ELR (cell line): Measurements from ENCODE around the gene TSPAN12.
"Not testable (repeated sequence)": the region's sequence is repeated elsewhere in the genome, so short reads cannot be mapped to it uniquely, and the experiment has no call there.

ENCODE experiments used
- DNase-seq: peaks from one replicate; pipeline ENCODE4 v3.0.0-alpha.2; 2015; ENCODE audit warnings: low read depth

TSPAN12 gene

DNA sequence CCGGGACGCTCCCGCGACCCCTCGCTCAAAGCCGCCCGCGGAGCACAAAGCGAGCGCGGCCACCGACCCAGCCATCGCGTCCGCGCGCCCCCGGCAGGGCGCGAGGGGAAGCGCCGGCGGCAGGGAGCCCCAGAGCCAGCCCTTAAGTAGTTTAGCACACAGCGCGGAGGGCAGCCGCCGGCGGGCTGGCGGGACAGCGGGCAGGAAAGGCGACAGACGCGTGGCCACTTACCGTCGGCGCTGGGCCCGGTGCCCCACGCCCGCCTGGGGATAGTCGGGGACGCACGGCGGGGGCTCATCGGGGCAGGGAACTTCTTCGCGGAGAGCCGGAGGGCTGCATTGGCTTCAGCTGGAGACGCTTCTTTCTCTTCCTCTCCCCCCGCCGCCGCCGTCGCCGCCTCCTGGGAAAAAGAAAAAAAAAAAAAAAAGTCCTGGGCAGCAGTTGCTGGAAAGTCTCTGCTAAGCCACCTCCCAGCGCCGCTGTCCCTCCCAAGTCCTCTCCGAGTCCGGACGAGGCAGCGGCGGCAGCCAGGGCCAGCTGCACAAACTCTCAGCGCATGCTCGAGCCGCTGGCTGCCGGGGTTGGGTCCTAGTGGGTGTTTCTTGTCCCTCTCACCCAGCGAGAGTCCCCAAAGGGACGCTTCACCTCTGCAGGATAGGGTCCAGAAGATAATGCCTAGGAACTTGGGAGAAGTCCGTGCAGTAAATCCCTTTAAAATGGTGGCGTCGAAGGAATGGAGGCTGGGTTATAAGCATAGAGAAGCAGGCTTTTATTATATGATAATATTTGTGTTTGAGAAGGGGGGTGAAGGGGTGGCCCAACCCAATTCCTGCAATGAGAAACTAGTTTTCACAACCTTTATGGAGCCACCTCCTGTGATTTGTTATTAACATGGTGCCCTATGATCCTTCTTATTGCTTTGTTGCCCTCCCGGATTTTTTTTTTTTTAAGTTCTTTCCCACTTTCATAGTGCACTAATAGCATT, at the start of gene TSPAN12:
TSS of gene TSPAN12 (minus strand) at position 557 of the 986 bp plus-strand sequence. CDS start 1,381 bp downstream, outside the sequence.
- peak; percentile 66 for DNase-seq

GRCh38 chr7:120898715-120899499, 41.0 kb upstream of the TSPAN12 start:
- DNase-seq: no peak

DNA sequence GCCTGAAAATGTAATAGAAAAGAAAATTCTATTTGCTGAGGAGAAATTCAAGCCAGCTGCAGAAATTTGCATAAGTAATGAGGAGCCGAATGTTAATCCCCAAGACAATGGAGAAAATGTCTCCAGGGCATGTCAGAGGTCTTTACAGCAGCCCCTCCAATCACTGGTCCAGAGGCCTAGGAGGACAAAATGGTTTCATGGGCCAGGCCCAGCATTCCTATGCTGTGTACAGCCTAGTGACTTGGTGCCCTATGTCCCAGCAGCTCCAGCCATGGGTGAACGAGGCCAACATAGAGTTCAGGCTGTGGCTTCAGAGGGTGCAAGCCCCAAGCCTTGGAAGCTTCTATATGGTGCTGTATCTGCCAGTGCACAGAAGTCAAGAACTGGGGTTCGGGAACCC, 37.3 kb upstream of the TSPAN12 start:
- not testable (repeated sequence) for DNase-seq

DNA sequence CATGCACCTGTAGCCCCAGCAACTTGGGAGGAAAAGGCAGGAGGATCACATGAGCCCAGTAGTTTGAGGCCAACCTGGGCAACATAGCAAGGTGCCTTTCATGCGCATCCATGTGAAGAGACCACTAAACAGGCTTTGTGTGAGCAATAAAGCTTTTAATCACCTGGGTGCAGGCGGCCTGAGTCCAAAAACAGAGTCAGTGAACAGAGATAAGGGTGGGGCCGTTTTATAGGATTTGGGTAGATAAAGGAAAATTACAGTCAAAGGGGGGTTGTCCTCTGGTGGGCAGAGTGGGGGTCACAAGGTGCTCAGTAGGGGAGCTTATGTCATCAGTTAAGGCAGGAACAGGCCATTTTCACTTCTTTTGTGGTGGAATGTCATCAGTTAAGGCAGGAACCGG, 27.7 kb upstream of the TSPAN12 start:
- DNase-seq: not testable (repeated sequence)

GRCh38 chr7:120877701-120878100, 19.8 kb upstream of the TSPAN12 start:
- DNase-seq: no peak

- no peak for DNase-seq
Measured at GRCh38 chr7:120876922-120877321, 19.0 kb upstream of the TSPAN12 start.

- DNase-seq: no peak
Measured at GRCh38 chr7:120874722-120875121, 16.8 kb upstream of the TSPAN12 start.

DNA sequence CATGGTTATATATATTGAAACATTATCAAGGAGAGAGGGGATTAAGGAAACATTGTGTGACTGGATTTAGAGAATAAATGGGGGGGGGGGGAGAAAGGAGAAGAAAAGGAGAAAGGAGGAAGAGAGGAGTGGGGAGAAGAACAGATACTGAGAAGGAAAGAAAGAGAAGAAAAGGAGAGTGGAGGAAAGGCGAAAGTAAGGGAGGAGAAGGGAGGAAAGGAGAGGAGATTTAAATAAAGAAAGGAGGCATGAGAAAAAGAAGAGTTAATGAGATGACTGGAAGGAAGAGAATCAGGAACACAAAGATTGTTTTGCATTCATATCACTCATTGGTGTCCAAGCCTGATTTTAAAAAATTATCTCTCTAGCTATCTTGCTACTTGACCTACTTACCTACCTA, 16.1 kb upstream of the TSPAN12 start:
- no peak for DNase-seq

DNA sequence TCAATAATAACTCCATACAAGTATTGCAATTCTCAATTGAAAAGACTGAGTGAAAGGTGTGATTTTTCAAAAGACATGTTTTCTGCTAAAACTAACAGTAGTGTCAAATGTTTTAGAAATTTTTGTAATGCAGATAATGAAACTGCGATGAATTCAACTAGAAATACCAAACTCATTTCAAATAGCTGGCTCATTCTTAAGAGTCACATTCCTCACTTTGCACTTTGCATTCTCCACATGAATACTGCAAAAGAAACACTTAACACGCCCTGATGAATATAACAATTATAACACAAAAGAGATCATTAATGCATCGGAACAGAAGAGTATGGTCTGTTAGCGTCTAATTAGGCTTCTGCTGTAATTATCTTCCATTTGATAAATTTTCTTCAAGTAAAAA, 15.5 kb upstream of the TSPAN12 start:
- DNase-seq: no peak

DNA sequence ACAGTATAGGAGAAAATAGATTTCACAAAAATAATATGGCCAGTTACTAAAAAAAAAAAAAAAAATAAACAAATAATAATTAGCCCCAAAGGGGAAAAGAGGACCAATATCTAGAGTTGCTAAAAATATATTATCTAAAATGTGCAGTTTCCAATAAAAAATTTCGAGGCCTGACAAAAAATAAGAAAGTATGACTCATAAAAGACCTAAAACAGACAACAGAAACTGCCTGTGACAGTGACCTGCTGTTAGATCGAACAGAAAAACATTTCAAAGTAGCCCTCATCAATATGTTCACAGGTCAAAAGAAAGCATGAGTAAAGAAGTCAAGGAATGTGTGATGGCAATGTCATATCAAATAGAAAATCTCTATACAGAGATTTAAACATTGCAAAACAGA, 11.8 kb upstream of the TSPAN12 start:
- DNase-seq: no peak

DNA sequence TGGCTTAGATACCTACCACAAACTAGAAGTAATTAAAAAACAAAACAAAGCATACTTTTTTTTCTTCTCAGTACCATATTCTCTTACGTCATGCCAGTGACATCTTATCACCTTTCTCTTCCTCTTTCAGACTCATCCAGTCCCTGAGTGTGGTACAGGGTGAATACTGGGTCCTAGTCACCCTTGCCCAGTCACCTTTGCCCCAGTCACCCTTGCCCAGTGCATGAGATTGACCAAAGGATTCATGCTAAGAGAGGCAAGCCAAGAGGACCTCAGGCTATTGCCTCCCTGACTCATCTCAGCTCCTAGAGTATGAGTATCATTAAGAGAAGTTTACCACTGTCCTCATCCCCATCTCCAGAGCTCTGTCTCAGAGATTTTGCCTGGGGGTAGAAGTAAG, 10.0 kb upstream of the TSPAN12 start:
- DNase-seq: peak; percentile 68

DNA sequence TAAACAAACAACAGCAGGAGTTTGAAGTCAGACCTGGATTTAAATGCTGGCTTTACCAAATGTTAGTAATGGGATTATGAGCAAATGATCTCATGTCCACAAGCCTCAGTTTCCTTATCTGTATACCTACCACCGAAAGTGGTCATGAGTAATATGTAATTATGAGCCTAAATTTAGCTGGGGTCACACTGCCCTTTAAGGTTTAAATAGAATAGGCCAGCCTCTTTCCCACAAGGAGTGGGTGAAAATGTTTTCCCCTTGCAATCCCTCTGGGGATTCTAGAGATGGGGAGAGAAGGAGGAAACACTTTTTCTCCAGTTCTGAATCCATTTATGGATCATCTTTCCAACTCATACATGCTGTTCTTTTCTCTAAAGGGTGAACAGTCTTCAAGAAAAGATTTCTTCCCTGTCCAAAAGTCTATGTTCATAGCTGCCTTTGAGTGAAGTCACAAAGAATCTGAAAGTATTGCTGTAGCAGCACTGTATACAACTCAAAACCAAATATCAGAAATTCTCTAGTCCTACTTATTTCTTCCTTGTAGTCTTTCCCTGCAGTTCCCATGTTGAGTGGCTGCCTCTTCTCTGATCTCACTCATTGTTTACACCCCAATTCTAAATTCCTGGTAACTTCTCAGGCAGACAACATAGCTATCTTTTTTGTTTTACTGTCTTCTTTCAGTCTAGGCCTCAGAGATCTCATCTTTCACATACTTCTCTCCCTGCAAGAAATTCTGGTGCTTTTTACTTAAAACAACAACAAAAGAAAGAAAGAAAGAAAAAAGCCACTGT, 7.4 kb upstream of the TSPAN12 start:
- no peak for DNase-seq

DNA sequence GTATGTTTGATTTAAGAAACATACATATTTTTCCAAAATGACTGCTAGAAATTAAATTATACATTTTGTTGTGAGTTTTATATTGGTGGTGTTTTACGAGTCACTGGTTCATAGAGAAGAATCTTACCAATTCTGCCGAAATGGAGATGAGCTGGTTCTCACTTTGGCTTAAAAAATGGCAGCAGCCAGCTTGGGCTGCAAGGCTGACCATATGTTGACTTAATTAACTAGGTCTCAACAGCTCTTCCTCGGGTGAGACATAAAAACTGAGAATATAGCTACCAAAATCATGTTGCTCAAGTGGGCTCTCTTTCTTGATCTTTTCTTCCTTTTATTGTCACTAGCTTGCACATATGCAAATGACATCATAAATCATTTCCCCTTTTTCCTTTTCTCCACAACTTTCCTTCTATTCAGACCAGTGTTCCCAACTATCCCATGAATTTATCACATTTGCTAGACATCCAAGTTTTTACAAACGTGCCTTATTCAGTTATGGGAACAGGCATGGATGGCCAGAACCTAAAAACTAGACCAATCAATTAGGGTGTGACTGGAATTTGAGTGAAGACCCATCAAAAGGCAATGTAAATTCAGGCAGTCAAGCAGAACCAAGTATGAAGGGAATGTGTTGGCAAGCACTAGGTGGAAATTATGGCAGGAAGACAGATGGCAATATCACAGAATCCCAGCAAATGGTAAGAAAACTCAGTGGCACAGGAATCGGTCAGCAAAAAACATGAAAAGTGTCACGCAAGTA, 6.4 kb upstream of the TSPAN12 start:
- DNase-seq: no peak

- DNase-seq: peak; percentile 11
Measured at GRCh38 chr7:120862987-120863590, 5.1 kb upstream of the TSPAN12 start.

- no peak for DNase-seq
Measured at GRCh38 chr7:120860156-120860555, 2.2 kb upstream of the TSPAN12 start.

GRCh38 chr7:120859459-120859858, 1.5 kb upstream of the TSPAN12 start:
- no peak for DNase-seq

DNA sequence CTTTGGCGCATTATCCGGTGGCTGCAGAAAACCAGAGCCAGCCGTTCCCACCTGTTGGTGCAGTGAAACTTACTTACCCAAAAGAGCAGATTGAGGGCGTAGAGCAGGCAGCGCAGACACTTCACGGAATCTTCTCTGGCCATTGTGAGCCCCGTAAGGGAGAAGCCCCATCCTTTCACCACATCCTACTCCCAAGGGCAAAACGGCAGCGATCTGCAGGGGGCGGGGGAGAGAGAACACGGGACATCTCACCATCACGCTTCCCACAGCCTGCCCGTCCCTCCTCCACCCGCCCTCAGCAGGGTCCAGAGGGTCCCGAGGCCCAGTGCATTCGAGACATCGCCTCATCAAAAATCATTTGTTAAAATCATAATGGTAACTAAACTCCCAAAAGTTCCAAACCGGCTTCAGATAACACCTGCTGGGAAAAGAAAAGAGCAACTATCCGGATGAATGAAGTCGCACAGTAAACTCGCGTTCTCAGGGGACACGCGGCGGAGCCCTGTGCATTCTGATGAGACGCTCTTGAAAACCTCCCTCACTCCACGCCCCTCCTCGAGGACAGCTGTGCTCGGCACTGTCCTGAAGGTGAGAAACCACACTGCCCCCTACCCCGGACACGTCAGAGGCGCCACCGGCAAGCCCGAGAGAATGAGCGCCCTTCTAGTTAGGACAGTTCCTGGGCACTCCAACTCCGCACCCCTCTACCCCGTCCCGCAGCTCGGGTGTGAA, 1.2 kb downstream of the TSPAN12 start:
- DNase-seq: peak; percentile 23

GRCh38 chr7:120856198-120856597, 1.7 kb downstream of the TSPAN12 start:
- DNase-seq: no peak

DNA sequence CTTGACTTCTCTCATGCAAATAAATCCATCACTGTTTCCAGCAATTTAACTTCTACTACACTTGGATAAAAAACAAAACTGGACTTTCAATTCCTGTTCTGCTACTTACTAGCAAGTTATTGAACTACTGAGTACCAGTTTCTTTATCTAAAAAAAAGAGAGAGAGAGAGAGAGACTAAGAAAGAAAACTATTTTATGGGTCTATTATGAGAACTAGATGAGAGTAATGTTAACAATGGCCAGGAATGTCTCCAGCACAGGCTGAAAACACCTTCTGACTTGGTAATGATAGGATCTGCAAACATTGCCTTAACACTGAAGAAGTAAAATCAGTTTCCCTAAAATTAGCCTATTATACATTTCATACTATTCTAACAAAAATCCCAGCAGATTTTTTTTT, 5.2 kb downstream of the TSPAN12 start:
- DNase-seq: no peak

- no peak for DNase-seq
Measured at GRCh38 chr7:120843109-120843508, 14.8 kb downstream of the TSPAN12 start.
